ENCODE measurements around the gene KNDC1. TPM values are rescaled to one million over a fixed set of nuclear protein-coding genes. Genes with fewer than 3 reads are reported as not detected.

KNDC1 gene
- total RNA-seq, 3 donors from 2014 or later, result 0.98 to 2.3 TPM; not detected in 1

GRCh38 chr10:133117036-133117687 lies 42.9 kb upstream of the KNDC1 start:
- no peak for DNase-seq (ENCODE audit: low spot score in 2 of 2)
- Histone ChIP-seq H3K36me3 (no peaks in the 10 kb centered on the region), H3K27me3 (peaks cover 0 to 34% of the 10 kb centered on the region in 2 donors), H3K4me3 (no peak overlapping the region), H3K27ac (no peak overlapping the region), H3K4me1 (no peaks in the 10 kb centered on the region), H3K9me3 (peaks cover 7 to 17% of the 10 kb centered on the region in 2 donors)
- intact Hi-C loops (cut with DNase I; ENCODE audit: low total_unique reads), result no loop called here
- TF ChIP-seq POLR2A (IDR thresholded peaks at IDR 0.05), result no peak
- TF ChIP-seq CTCF (IDR thresholded peaks at IDR 0.05), result no peak
- no peak for TF ChIP-seq POLR2AphosphoS5 (IDR thresholded peaks at IDR 0.05)

GRCh38 chr10:133117688-133118071 lies 42.3 kb upstream of the KNDC1 start:
- TF ChIP-seq CTCF (IDR thresholded peaks at IDR 0.05) (no peak), POLR2A (IDR thresholded peaks at IDR 0.05) (no peak), POLR2AphosphoS5 (IDR thresholded peaks at IDR 0.05) (no peak)
- intact Hi-C loops (cut with DNase I; ENCODE audit: low total_unique reads), result no loop called here

GRCh38 chr10:133121479-133121878 lies 38.5 kb upstream of the KNDC1 start:
- H3K27me3 ChIP-seq, result peaks cover 0 to 55% of the 10 kb centered on the region in 2 donors
- TF ChIP-seq POLR2AphosphoS5 (IDR thresholded peaks at IDR 0.05) (no peak), POLR2A (IDR thresholded peaks at IDR 0.05) (no peak), CTCF (IDR thresholded peaks at IDR 0.05) (no peak)
- no peak overlapping the region for H3K4me3 ChIP-seq
- no peaks in the 10 kb centered on the region for H3K36me3 ChIP-seq
- peaks cover 7 to 17% of the 10 kb centered on the region in 2 donors for H3K9me3 ChIP-seq
- H3K27ac ChIP-seq, result no peak overlapping the region
- intact Hi-C loops (cut with DNase I; ENCODE audit: low total_unique reads), result no loop called here
- DNase-seq (ENCODE audit: low spot score in 2 of 2), result no peak
- H3K4me1 ChIP-seq, result no peaks in the 10 kb centered on the region

More at GRCh38 chr10:133117688-133118071, 42.3 kb upstream of the KNDC1 start:
- H3K9me3 ChIP-seq, result peaks cover 7 to 17% of the 10 kb centered on the region in 2 donors
- no peak for DNase-seq (ENCODE audit: low spot score in 2 of 2)
- no peaks in the 10 kb centered on the region for H3K4me1 ChIP-seq
- no peak overlapping the region for H3K4me3 ChIP-seq
- H3K27ac ChIP-seq, result no peak overlapping the region
- no peaks in the 10 kb centered on the region for H3K36me3 ChIP-seq
- H3K27me3 ChIP-seq, result peaks cover 0 to 36% of the 10 kb centered on the region in 2 donors

GRCh38 chr10:133122171-133122935 lies 37.7 kb upstream of the KNDC1 start:
- Histone ChIP-seq H3K27me3 (peaks cover 0 to 53% of the 10 kb centered on the region in 2 donors), H3K4me1 (no peaks in the 10 kb centered on the region), H3K9me3 (peaks cover 4 to 17% of the 10 kb centered on the region in 2 donors), H3K36me3 (no peaks in the 10 kb centered on the region), H3K27ac (no peak overlapping the region), H3K4me3 (no peak overlapping the region)
- intact Hi-C loops (cut with DNase I; ENCODE audit: low total_unique reads), result no loop called here
- DNase-seq (ENCODE audit: low spot score in 2 of 2), result no peak
- TF ChIP-seq POLR2AphosphoS5 (IDR thresholded peaks at IDR 0.05) (no peak), POLR2A (IDR thresholded peaks at IDR 0.05) (no peak), CTCF (IDR thresholded peaks at IDR 0.05) (no peak)
